Left kidney (tissue), 1 donor: ENCODE data around the gene GPRIN1. TPM values are rescaled to one million over a fixed set of nuclear protein-coding genes. Genes with fewer than 3 reads are reported as not detected.

Experiments
- polyA plus RNA-seq: library from polyadenylated mRNA; unstranded; fragments of 120-200 nt; gene quantifications from one replicate; pipeline ENCODE4 v1.2.1, GENCODE V29; 2013; ENCODE audit not compliant: insufficient read length

The GPRIN1 gene
- polyA plus RNA-seq, 1 donor: 2.2 TPM

Other genes starting within 250 kb of the GPRIN1 start
- gene KIAA1191, start 248.4 kb downstream of the GPRIN1 start, polyA plus RNA-seq: 152 TPM
- gene ARL10, start 244.7 kb downstream of the GPRIN1 start, polyA plus RNA-seq: 16.8 TPM
- 30.8 TPM for gene NOP16, start 221.6 kb downstream of the GPRIN1 start, polyA plus RNA-seq
- 89.8 TPM for gene HIGD2A, start 221.4 kb downstream of the GPRIN1 start, polyA plus RNA-seq
- gene CLTB, start 193.6 kb downstream of the GPRIN1 start, polyA plus RNA-seq: 45.0 TPM
- 56.6 TPM for gene FAF2, start 161.8 kb downstream of the GPRIN1 start, polyA plus RNA-seq
- gene RNF44, start 72.8 kb downstream of the GPRIN1 start, polyA plus RNA-seq: 51.1 TPM
- 25.0 TPM for gene CDHR2, start 60.8 kb downstream of the GPRIN1 start, polyA plus RNA-seq
- 0.20 TPM for gene SNCB, start 20.4 kb upstream of the GPRIN1 start, polyA plus RNA-seq
- not detected for gene EIF4E1B, start 20.5 kb upstream of the GPRIN1 start, polyA plus RNA-seq
- gene TSPAN17, start 37.3 kb upstream of the GPRIN1 start, polyA plus RNA-seq: 29.3 TPM
- 0.17 TPM for gene UNC5A, start 200.4 kb upstream of the GPRIN1 start, polyA plus RNA-seq